Esophagus squamous epithelium (tissue), 5 donors: ENCODE data around the gene CXCR5. TPM values are rescaled to one million over a fixed set of nuclear protein-coding genes. Genes with fewer than 3 reads are reported as not detected.

ENCODE experiments used
- DNase-seq: peaks from one replicate; lab custom pipeline; 2025; lab: John Stamatoyannopoulos, UW
- H3K27ac ChIP-seq, 4 donors: fragments of 200-600 bp; sonication (generic); one replicate each; pipeline ENCODE4 v1.5.1; 2016 to 2019; ENCODE audit warnings: mild to moderate bottlenecking in 1 of 4
- H3K27me3 ChIP-seq, 4 donors: fragments of 200-600 bp; sonication (generic); 1 replicate in 3 of 4; 2 replicates in 1 of 4; pipeline versions ENCODE4 v1.5.1 to v1.6.0; 2017 to 2021; ENCODE audit warnings: antibody characterized with exemption in 1 of 4
- H3K36me3 ChIP-seq, 3 donors: fragments of 200-600 bp; sonication (generic); one replicate each; pipeline ENCODE4 v1.5.1; 2016 to 2019
- H3K4me1 ChIP-seq, 3 donors: fragments of 200-600 bp; sonication (generic); one replicate each; pipeline ENCODE4 v1.5.1; 2017 to 2019
- H3K4me3 ChIP-seq, 4 donors: fragments of 200-600 bp; sonication (generic); 1 replicate in 3 of 4; 2 replicates in 1 of 4; pipeline ENCODE4 v1.5.1; 2016 to 2019; ENCODE audit warnings: mild to moderate bottlenecking in 2 of 4, moderate library complexity in 1 of 4
- H3K9me3 ChIP-seq, 3 donors: fragments of 200-600 bp; sonication (generic); one replicate each; pipeline ENCODE4 v1.5.1; 2016 to 2019
- POLR2A ChIP-seq, 4 donors: fragments of 450-650 bp; IDR thresholded peaks; one replicate each; pipeline ENCODE4 v1.6.1; 2017; ENCODE audit warnings: antibody characterized with exemption in 4 of 4, mild to moderate bottlenecking in 4 of 4, moderate library complexity in 3 of 4
- WGBS, 2 donors: methylation state at CpG; one replicate each; pipeline ENCODE4 v1.1.5; 2018; 5-methylcytosine and 5-hydroxymethylcytosine counted together
- intact Hi-C: fragments of 100-400 bp; cut with DNase I; formaldehyde crosslinking; loops from one replicate; pipeline ENCODE4 v1.15.0; 2022
- total RNA-seq, 4 donors: library from RNA; depleted of rRNA; stranded (reverse); fragments of >200 nt; gene quantifications; one replicate each; pipeline ENCODE4 v1.1.0, GENCODE V29; 2016
- TF ChIP-seq, protein P1 (sequence below), 6 experiments: fragments of 450-650 bp in 4 of 6; fragments of 200-600 bp in 2 of 6; sonication (generic) in 2 of 6; IDR thresholded peaks; one replicate each; pipeline ENCODE4 v1.5.1; 2016 to 2019; ENCODE audit warnings: antibody characterized with exemption in 6 of 6, mild to moderate bottlenecking in 4 of 6, moderate library complexity in 4 of 6
- donor health status: DM: yes; HTN: yes; CAD: no.

The CXCR5 gene
- total RNA-seq, 4 donors from 2014 or later: 0.06 TPM; not detected in 3

GRCh38 chr11:118846181-118846935 lies 37.3 kb upstream of the CXCR5 start:
- TF ChIP-seq POLR2A (IDR thresholded peaks at IDR 0.05): no peak
- TF ChIP-seq, protein P1, sequence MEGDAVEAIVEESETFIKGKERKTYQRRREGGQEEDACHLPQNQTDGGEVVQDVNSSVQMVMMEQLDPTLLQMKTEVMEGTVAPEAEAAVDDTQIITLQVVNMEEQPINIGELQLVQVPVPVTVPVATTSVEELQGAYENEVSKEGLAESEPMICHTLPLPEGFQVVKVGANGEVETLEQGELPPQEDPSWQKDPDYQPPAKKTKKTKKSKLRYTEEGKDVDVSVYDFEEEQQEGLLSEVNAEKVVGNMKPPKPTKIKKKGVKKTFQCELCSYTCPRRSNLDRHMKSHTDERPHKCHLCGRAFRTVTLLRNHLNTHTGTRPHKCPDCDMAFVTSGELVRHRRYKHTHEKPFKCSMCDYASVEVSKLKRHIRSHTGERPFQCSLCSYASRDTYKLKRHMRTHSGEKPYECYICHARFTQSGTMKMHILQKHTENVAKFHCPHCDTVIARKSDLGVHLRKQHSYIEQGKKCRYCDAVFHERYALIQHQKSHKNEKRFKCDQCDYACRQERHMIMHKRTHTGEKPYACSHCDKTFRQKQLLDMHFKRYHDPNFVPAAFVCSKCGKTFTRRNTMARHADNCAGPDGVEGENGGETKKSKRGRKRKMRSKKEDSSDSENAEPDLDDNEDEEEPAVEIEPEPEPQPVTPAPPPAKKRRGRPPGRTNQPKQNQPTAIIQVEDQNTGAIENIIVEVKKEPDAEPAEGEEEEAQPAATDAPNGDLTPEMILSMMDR (IDR thresholded peaks at IDR 0.05): no peak
- no peak for DNase-seq
- WGBS, 2 donors: 73 to 80% methylated on average over 2 of the region's 3 CpGs
- H3K36me3 ChIP-seq: no peaks in the 10 kb centered on the region
- no peaks in the 10 kb centered on the region for H3K27me3 ChIP-seq
- H3K4me1 ChIP-seq: peaks cover 0 to 54% (median 13%) of the 10 kb centered on the region in 3 donors
- no peak overlapping the region for H3K4me3 ChIP-seq
- H3K9me3 ChIP-seq: no peaks in the 10 kb centered on the region
- intact Hi-C loops: no loop called here
- H3K27ac ChIP-seq: peak overlapping the region in 3 of 4 donors; percentile 68 to 82 (median 74)

DNA sequence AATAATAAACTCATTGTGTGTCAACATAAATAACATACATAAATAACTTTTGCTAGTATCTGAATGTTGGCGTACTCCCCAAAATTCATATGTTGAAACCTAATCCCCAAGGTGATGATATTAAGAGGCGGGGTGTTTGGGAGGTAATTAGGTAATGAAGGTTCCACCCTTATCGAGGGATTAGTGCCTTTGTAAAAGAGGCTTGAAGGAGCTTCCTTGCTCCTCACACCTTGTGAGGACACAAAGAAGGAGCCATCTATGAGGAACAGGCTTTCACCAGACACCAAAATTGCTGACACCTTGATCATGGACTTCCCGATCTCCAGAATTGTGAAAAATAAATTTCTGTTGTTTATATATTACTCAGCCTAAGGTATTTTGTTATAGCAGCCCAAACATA lies 33.9 kb upstream of the CXCR5 start:
- peak in 1 of 4 donors; percentile 14 for TF ChIP-seq POLR2A (IDR thresholded peaks at IDR 0.05)
- TF ChIP-seq, protein P1 (IDR thresholded peaks at IDR 0.05): no peak
- intact Hi-C loops: no loop called here
- Histone ChIP-seq H3K36me3 (no peaks in the 10 kb centered on the region), H3K9me3 (no peaks in the 10 kb centered on the region), H3K4me3 (no peak overlapping the region), H3K4me1 (peaks cover 0 to 35% (median 8%) of the 10 kb centered on the region in 3 donors), H3K27ac (peak overlapping the region in 2 of 4 donors; percentile 54 to 68), H3K27me3 (no peaks in the 10 kb centered on the region)
- 51 to 65% methylated on average over 4 of the region's 4 CpGs for WGBS, 2 donors
- no peak for DNase-seq

DNA sequence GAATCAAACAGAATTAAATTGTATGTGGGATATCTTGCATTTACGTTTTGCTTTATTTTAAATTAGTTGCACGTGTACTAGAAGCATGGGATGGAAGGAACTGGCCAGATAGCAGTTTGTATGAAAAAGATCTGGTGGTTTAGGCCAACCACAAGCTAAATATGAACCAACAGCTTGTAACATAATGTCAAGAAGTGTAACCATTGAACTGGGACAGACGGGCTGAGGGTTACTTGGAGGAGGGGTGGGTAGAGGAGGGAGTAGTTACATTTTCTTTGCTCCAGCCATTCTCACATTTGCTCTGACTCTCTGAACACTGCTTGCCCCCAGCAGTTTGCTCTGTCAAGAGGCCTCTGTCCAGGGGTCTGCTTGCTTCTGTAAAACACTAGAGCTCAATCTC lies 31.7 kb upstream of the CXCR5 start:
- H3K27me3 ChIP-seq: no peaks in the 10 kb centered on the region
- no peak overlapping the region for H3K27ac ChIP-seq
- DNase-seq: no peak
- intact Hi-C loops: no loop called here
- no peak for TF ChIP-seq POLR2A (IDR thresholded peaks at IDR 0.05)
- TF ChIP-seq, protein P1 (IDR thresholded peaks at IDR 0.05): no peak
- H3K4me1 ChIP-seq: peaks cover 0 to 15% (median 0%) of the 10 kb centered on the region in 3 donors
- no peaks in the 10 kb centered on the region for H3K36me3 ChIP-seq
- H3K9me3 ChIP-seq: no peaks in the 10 kb centered on the region
- H3K4me3 ChIP-seq: no peak overlapping the region
- WGBS, 2 donors: 64 to 76% methylated on average over 3 of the region's 3 CpGs

DNA sequence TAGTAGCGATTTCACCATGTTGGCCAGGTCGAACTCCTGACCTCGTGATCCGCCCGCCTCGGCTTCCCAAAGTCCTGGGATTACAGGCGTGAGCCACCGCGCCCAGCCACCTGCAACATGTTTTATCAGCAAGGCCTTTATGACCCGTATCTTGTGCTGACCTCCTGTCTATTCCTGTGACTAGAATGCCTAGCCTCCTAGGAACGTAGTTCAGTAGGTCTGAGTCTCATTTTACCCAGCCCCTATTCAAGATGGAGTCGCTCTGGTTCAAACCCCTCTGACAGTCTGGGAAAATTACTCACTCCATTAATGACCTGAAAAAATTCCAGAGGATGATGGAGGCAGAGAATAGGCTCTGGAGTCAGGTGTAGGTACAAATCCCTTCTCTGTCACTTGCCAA lies 30.0 kb upstream of the CXCR5 start:
- TF ChIP-seq, protein P1 (IDR thresholded peaks at IDR 0.05): no peak
- TF ChIP-seq POLR2A (IDR thresholded peaks at IDR 0.05): no peak
- no peaks in the 10 kb centered on the region for H3K9me3 ChIP-seq
- no peak for DNase-seq
- no peaks in the 10 kb centered on the region for H3K27me3 ChIP-seq
- H3K4me1 ChIP-seq: peaks cover 0 to 15% (median 0%) of the 10 kb centered on the region in 3 donors
- no peak overlapping the region for H3K4me3 ChIP-seq
- no peak overlapping the region for H3K27ac ChIP-seq
- intact Hi-C loops: no loop called here
- 89 to 92% methylated on average over 12 of the region's 12 CpGs for WGBS, 2 donors
- no peaks in the 10 kb centered on the region for H3K36me3 ChIP-seq

- peaks cover 0 to 5% (median 0%) of the 10 kb centered on the region in 3 donors for H3K4me1 ChIP-seq
- TF ChIP-seq, protein P1 (IDR thresholded peaks at IDR 0.05): no peak
- no peak for TF ChIP-seq POLR2A (IDR thresholded peaks at IDR 0.05)
- WGBS, 2 donors: 50 to 63% methylated on average over 4 of the region's 4 CpGs
- no peak overlapping the region for H3K27ac ChIP-seq
- intact Hi-C loops: no loop called here
- H3K4me3 ChIP-seq: no peak overlapping the region
- no peaks in the 10 kb centered on the region for H3K27me3 ChIP-seq
- no peak for DNase-seq
- H3K36me3 ChIP-seq: no peaks in the 10 kb centered on the region
- no peaks in the 10 kb centered on the region for H3K9me3 ChIP-seq
These were observed 27.4 kb upstream of the CXCR5 start for GRCh38 chr11:118856314-118856713.
